DOHH2 (cell line): ENCODE data around the gene SMOC2.

Source experiments
- H3F3A ChIP-seq: fragments of 200-600 bp; sonication (generic), shearing (Covaris generic); 2 replicates; pipeline ENCODE4 v1.6.0; 2016; ENCODE audit warnings: antibody characterized with exemption, mild to moderate bottlenecking; ENCODE audit not compliant: control insufficient read depth, insufficient read depth
- H3K27ac ChIP-seq: fragments of 200-600 bp; sonication (generic); 2 replicates; pipeline ENCODE4 v1.5.1; 2014; ENCODE audit warnings: low read depth, mild to moderate bottlenecking, low read length, moderate library complexity
- H3K27me3 ChIP-seq: fragments of 200-600 bp; sonication (generic); 2 replicates; pipeline ENCODE4 v1.6.1; 2014; ENCODE audit warnings: mild to moderate bottlenecking, low read length, mixed read lengths; ENCODE audit not compliant: control insufficient read depth
- H3K36me3 ChIP-seq: fragments of 200-600 bp; sonication (generic); 2 replicates; pipeline ENCODE4 v1.6.1; 2014; ENCODE audit warnings: mild to moderate bottlenecking, low read length, moderate library complexity, mixed read lengths; ENCODE audit not compliant: control insufficient read depth
- H3K4me1 ChIP-seq: fragments of 200-600 bp; sonication (generic); 2 replicates; pipeline ENCODE4 v1.6.1; 2014; ENCODE audit warnings: mild to moderate bottlenecking, low read length, mixed read lengths; ENCODE audit not compliant: control insufficient read depth
- H3K4me2 ChIP-seq: fragments of 200-600 bp; sonication (generic); 2 replicates; pipeline ENCODE4 v1.6.0; 2014; ENCODE audit warnings: mild to moderate bottlenecking, low read length, moderate library complexity
- H3K4me3 ChIP-seq: fragments of 200-600 bp; sonication (generic); 2 replicates; pipeline ENCODE4 v1.5.1; 2014; ENCODE audit warnings: mild to moderate bottlenecking, low read length, mixed read lengths
- H3K79me2 ChIP-seq: fragments of 200-600 bp; sonication (generic); 2 replicates; pipeline ENCODE4 v1.6.1; 2014; ENCODE audit warnings: mild to moderate bottlenecking, low read length, mixed read lengths; ENCODE audit not compliant: control insufficient read depth
- H3K9me2 ChIP-seq: fragments of 200-600 bp; sonication (generic); replicated peaks from 2 replicates; pipeline ENCODE4 v1.6.1; 2014; ENCODE audit warnings: mild to moderate bottlenecking, low read length, mixed read lengths; ENCODE audit not compliant: control insufficient read depth
- H3K9me3 ChIP-seq: fragments of 200-600 bp; sonication (generic); 2 replicates; pipeline ENCODE4 v1.6.1; 2014; ENCODE audit warnings: antibody characterized with exemption, low read length, mixed read lengths; ENCODE audit not compliant: control insufficient read depth, insufficient read depth
- H4K20me1 ChIP-seq: fragments of 200-600 bp; sonication (generic); 2 replicates; pipeline ENCODE4 v1.6.0; 2014; ENCODE audit warnings: low read depth, mild to moderate bottlenecking, antibody characterized with exemption, low read length, moderate library complexity; ENCODE audit not compliant: control insufficient read depth, insufficient read depth
- EZH2phosphoT487 ChIP-seq: fragments of 200-600 bp; sonication (generic); IDR thresholded peaks from 2 replicates; pipeline ENCODE4 v1.6.1; 2017; ENCODE audit warnings: borderline replicate concordance, mild to moderate bottlenecking, antibody characterized with exemption, low read length, moderate library complexity, mixed read lengths
- TF ChIP-seq, protein P1 (sequence below): fragments of 200-600 bp; sonication (generic); IDR thresholded peaks from one replicate; pipeline ENCODE4 v1.5.1; 2014; ENCODE audit warnings: antibody characterized with exemption, mild to moderate bottlenecking, low read depth, low read length; ENCODE audit not compliant: poor library complexity, severe bottlenecking

SMOC2 gene

DNA sequence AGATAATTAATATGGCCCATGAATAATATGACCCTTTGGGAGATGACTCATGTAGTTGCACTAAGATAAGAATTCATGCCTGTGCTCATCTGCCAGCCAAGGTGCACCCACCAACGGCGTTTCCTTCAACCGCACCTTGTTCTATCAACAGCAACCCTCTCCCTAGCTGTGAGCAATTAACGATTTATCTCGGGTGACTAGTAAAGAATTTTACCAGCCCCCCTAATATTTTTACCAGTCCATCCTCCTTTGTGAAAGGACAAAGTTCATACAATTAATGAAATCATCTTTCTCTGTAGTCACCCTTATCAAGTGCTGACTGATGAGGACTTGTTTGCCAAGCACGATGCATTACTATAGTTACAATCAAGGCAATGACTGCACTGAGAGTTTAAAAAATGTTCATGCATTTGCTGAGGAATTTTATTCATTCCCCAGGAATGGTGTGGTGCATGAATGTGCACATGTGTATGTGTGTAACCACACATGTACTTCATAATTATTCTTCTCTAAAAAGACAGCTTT is 118.7 kb downstream of the SMOC2 start:
- Histone ChIP-seq H3K36me3 (no peaks in the 10 kb centered on the region), H4K20me1 (no peaks in the 10 kb centered on the region), H3K9me3 (peaks cover 14% of the 10 kb centered on the region; the same call in 1 of the 2 replicates), H3F3A (no peaks in the 10 kb centered on the region), H3K27ac (no peak overlapping the region), H3K79me2 (no peaks in the 10 kb centered on the region), H3K4me3 (no peak overlapping the region), H3K4me2 (no peak overlapping the region), H3K9me2 (no peaks in the 10 kb centered on the region), H3K4me1 (no peaks in the 10 kb centered on the region), H3K27me3 (no peaks in the 10 kb centered on the region)
- TF ChIP-seq EZH2phosphoT487, result no peak
- TF ChIP-seq, protein P1, sequence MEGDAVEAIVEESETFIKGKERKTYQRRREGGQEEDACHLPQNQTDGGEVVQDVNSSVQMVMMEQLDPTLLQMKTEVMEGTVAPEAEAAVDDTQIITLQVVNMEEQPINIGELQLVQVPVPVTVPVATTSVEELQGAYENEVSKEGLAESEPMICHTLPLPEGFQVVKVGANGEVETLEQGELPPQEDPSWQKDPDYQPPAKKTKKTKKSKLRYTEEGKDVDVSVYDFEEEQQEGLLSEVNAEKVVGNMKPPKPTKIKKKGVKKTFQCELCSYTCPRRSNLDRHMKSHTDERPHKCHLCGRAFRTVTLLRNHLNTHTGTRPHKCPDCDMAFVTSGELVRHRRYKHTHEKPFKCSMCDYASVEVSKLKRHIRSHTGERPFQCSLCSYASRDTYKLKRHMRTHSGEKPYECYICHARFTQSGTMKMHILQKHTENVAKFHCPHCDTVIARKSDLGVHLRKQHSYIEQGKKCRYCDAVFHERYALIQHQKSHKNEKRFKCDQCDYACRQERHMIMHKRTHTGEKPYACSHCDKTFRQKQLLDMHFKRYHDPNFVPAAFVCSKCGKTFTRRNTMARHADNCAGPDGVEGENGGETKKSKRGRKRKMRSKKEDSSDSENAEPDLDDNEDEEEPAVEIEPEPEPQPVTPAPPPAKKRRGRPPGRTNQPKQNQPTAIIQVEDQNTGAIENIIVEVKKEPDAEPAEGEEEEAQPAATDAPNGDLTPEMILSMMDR, result no peak

DNA sequence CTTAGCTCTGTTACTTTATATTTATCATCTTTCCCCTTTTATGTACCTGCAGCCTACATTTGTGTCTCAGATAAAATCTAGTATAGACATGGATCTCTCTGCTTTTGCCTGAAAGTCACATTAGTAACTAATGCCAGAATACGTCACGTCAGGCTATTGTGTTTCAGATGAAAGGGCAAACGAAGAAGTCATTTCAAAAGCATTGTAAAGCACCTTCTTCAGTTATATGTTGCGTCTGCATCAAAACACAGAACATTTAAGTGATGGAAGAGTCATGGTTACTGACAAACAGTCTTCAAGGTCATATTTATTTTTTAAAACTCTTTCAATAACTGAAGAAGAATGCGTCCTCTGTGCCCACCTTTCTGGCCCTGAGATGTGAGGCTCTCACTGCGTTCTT is 119.1 kb downstream of the SMOC2 start:
- no peaks in the 10 kb centered on the region for H3K9me2 ChIP-seq
- H3K4me3 ChIP-seq, result no peak overlapping the region
- peaks cover 14% of the 10 kb centered on the region; the same call in 1 of the 2 replicates for H3K9me3 ChIP-seq
- no peaks in the 10 kb centered on the region for H3F3A ChIP-seq
- no peaks in the 10 kb centered on the region for H3K27me3 ChIP-seq
- H3K4me1 ChIP-seq, result no peaks in the 10 kb centered on the region
- H4K20me1 ChIP-seq, result no peaks in the 10 kb centered on the region
- no peaks in the 10 kb centered on the region for H3K79me2 ChIP-seq
- no peaks in the 10 kb centered on the region for H3K36me3 ChIP-seq
- TF ChIP-seq, protein P1, result no peak
- no peak for TF ChIP-seq EZH2phosphoT487
- H3K27ac ChIP-seq, result no peak overlapping the region
- no peak overlapping the region for H3K4me2 ChIP-seq

DNA sequence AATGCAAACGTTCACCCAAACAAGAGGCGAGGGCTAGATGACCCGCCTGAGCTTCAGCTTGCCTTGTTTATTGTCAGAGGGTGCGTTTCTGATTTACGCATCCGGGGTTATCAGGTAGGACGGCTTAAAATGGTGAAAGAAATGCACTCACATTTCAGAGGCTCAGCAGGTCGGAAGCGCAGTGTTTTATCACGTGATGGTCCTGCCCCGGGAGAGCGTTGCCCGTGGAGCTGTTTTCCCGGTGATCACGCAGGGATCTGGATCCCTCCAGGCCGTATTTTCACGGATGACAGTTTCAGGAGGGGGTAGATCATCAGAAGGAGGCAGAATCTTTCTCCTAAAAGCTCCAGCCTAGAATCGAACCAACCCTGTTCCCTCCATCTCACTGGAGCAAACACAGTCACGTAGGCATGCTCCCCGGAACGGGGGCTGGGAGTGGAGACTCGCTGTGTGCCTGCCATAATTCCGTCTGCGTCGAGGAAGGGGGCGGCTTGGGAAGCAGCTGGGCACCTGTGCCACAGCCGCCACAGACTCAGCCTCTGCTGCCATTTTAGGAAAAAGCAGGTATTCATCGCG is 121.7 kb downstream of the SMOC2 start:
- Histone ChIP-seq H3K27me3 (no peaks in the 10 kb centered on the region), H3K4me1 (no peaks in the 10 kb centered on the region), H3K4me2 (no peak overlapping the region), H3K4me3 (no peak overlapping the region), H3K36me3 (no peaks in the 10 kb centered on the region), H3K79me2 (no peaks in the 10 kb centered on the region), H3K9me2 (no peaks in the 10 kb centered on the region), H3K27ac (no peak overlapping the region), H4K20me1 (no peaks in the 10 kb centered on the region), H3K9me3 (peaks cover 14% of the 10 kb centered on the region; the same call in 1 of the 2 replicates), H3F3A (no peaks in the 10 kb centered on the region)
- TF ChIP-seq EZH2phosphoT487, result no peak
- TF ChIP-seq, protein P1, result no peak
